Trophoblast cell (in vitro differentiated cells and primary cell): ENCODE results near the gene GARNL3.

ENCODE experiments used
- DNase-seq, 2 donors: peaks; one replicate each; pipeline ENCODE4 v3.0.0-alpha.2; 2016
- H2AFZ ChIP-seq: 2 replicates; pipeline ENCODE4 v1.6.1; 2013; ENCODE audit warnings: low read length, moderate library complexity, mild to moderate bottlenecking; ENCODE audit not compliant: insufficient read depth, poor library complexity
- H2AK5ac ChIP-seq: 2 replicates; pipeline ENCODE4 v1.6.1; 2013; ENCODE audit warnings: mild to moderate bottlenecking, low read length
- H2BK120ac ChIP-seq: 2 replicates; pipeline ENCODE4 v1.6.1; 2013; ENCODE audit warnings: low read length, mild to moderate bottlenecking, moderate library complexity; ENCODE audit not compliant: insufficient read depth, poor library complexity
- H2BK12ac ChIP-seq: 2 replicates; pipeline ENCODE4 v1.6.1; 2013; ENCODE audit warnings: mild to moderate bottlenecking, low read length, moderate library complexity
- H2BK5ac ChIP-seq: 2 replicates; pipeline ENCODE4 v1.6.1; 2013; ENCODE audit warnings: low read length, low read depth, moderate library complexity, mild to moderate bottlenecking; ENCODE audit not compliant: poor library complexity
- H3K14ac ChIP-seq: 2 replicates; pipeline ENCODE4 v1.6.1; 2013; ENCODE audit warnings: mild to moderate bottlenecking, low read length
- H3K18ac ChIP-seq: 2 replicates; pipeline ENCODE4 v1.6.1; 2013; ENCODE audit warnings: mild to moderate bottlenecking, low read length
- H3K23ac ChIP-seq: 2 replicates; pipeline ENCODE4 v1.6.1; 2013; ENCODE audit warnings: low read length
- H3K27ac ChIP-seq: 2 replicates; pipeline ENCODE4 v1.5.1; 2013; ENCODE audit warnings: low read depth, mild to moderate bottlenecking, inconsistent platforms, low read length, moderate library complexity
- H3K27me3 ChIP-seq: 2 replicates; pipeline ENCODE4 v1.6.1; 2013; ENCODE audit warnings: inconsistent platforms, mild to moderate bottlenecking, low read length, moderate library complexity; ENCODE audit not compliant: insufficient read depth
- H3K36me3 ChIP-seq, 2 experiments: 1 replicate in 1 of 2; 2 replicates in 1 of 2; pipeline ENCODE4 v1.6.1; 2013; ENCODE audit warnings: low read length in 2 of 2, mild to moderate bottlenecking in 2 of 2, moderate library complexity in 1 of 2; ENCODE audit not compliant: insufficient read depth in 2 of 2, control insufficient read depth in 1 of 2
- H3K4ac ChIP-seq: 2 replicates; pipeline ENCODE4 v1.6.1; 2013; ENCODE audit warnings: low read depth, mild to moderate bottlenecking, low read length, moderate library complexity
- H3K4me1 ChIP-seq, 2 experiments: 1 replicate in 1 of 2; 2 replicates in 1 of 2; pipeline ENCODE4 v1.6.1; 2013; ENCODE audit warnings: low read length in 2 of 2, mild to moderate bottlenecking in 2 of 2, moderate library complexity in 1 of 2; ENCODE audit not compliant: insufficient read depth in 2 of 2, control insufficient read depth in 1 of 2
- H3K4me2 ChIP-seq: 2 replicates; pipeline ENCODE4 v1.6.1; 2013; ENCODE audit warnings: inconsistent platforms, mild to moderate bottlenecking, low read length, moderate library complexity
- H3K4me3 ChIP-seq: 2 replicates; pipeline ENCODE4 v1.5.1; 2013; ENCODE audit warnings: mild to moderate bottlenecking, low read depth, low read length, inconsistent platforms
- H3K79me1 ChIP-seq: one replicate; pipeline ENCODE4 v1.6.1; 2013; ENCODE audit warnings: low read length
- H3K79me2 ChIP-seq: 2 replicates; pipeline ENCODE4 v1.6.1; 2013; ENCODE audit warnings: low read length, mild to moderate bottlenecking; ENCODE audit not compliant: control insufficient read depth, insufficient read depth, poor library complexity
- H3K9ac ChIP-seq: 2 replicates; pipeline ENCODE4 v1.6.1; 2013; ENCODE audit warnings: mild to moderate bottlenecking, low read length
- H3K9me3 ChIP-seq: 2 replicates; pipeline ENCODE4 v1.6.1; 2013; ENCODE audit warnings: low read depth, mild to moderate bottlenecking, control low read depth, inconsistent platforms, low read length; ENCODE audit not compliant: insufficient read depth
- H4K12ac ChIP-seq: 2 replicates; pipeline ENCODE4 v1.6.1; 2013; ENCODE audit warnings: low read depth, mild to moderate bottlenecking, low read length, moderate library complexity
- H4K8ac ChIP-seq: 2 replicates; pipeline ENCODE4 v1.6.1; 2013; ENCODE audit warnings: low read depth, mild to moderate bottlenecking, low read length, moderate library complexity
- H4K91ac ChIP-seq: one replicate; pipeline ENCODE4 v1.6.1; 2013; ENCODE audit warnings: low read depth, mild to moderate bottlenecking, low read length, moderate library complexity
- WGBS: extraction: QIAGEN DNeasy Blood & Tissue Kit; methylation state at CpG from one replicate; pipeline ENCODE4 v1.1.7; 2013; ENCODE audit warnings: missing lambda C conversion rate; ENCODE audit not compliant: insufficient read length, insufficient coverage; ENCODE audit errors: extremely low coverage; 5-methylcytosine and 5-hydroxymethylcytosine counted together

The GARNL3 gene

DNA sequence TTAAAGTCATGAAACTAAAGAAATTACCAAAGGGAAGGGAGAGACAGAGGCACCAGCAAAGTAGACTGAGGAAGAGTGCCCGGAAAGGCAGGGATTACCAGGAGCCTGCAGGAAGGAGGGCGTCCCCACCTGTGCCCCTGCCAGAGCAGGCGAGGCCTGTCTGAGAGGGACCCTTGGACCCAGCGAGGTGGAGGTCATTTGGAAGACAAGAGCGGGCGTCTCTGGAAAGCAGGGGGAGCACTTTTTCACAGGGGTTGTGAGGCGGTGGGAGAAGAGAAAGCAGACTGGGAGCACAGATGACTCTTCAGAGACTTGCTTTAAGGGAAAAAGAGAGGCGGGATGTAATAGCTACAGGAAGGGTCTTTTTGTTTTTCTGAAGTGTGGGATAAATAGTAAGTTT is 104.9 kb downstream of the GARNL3 start:
- no peaks in the 10 kb centered on the region for H3K4me1 ChIP-seq
- H2BK12ac ChIP-seq = no peak overlapping the region
- no peak overlapping the region for H2AK5ac ChIP-seq
- no peak overlapping the region for H3K27ac ChIP-seq
- H4K91ac ChIP-seq = no peak overlapping the region
- H3K4me3 ChIP-seq = no peak overlapping the region
- H3K4ac ChIP-seq = no peak overlapping the region
- no peak overlapping the region for H3K4me2 ChIP-seq
- DNase-seq = no peak
- no peaks in the 10 kb centered on the region for H3K36me3 ChIP-seq
- H3K27me3 ChIP-seq = no peaks in the 10 kb centered on the region
- no peak overlapping the region for H3K23ac ChIP-seq
- H2AFZ ChIP-seq = no peak overlapping the region
- no peak overlapping the region for H3K9ac ChIP-seq
- no peaks in the 10 kb centered on the region for H3K79me1 ChIP-seq
- no peak overlapping the region for H3K18ac ChIP-seq
- H3K14ac ChIP-seq = no peak overlapping the region
- H2BK5ac ChIP-seq = no peak overlapping the region
- no peak overlapping the region for H4K12ac ChIP-seq
- no CpG with 5 or more reads among the region's 8 CpGs for WGBS
- no peaks in the 10 kb centered on the region for H3K9me3 ChIP-seq
- H4K8ac ChIP-seq = no peak overlapping the region
- no peaks in the 10 kb centered on the region for H3K79me2 ChIP-seq
- H2BK120ac ChIP-seq = no peak overlapping the region

GRCh38 chr9:127370147-127370579 is 105.6 kb downstream of the GARNL3 start:
- Histone ChIP-seq H2AFZ (no peak overlapping the region), H2BK120ac (no peak overlapping the region), H3K79me1 (no peaks in the 10 kb centered on the region), H4K91ac (no peak overlapping the region), H3K4me1 (no peaks in the 10 kb centered on the region), H3K27ac (no peak overlapping the region), H3K4me3 (no peak overlapping the region), H3K79me2 (no peaks in the 10 kb centered on the region), H3K4me2 (no peak overlapping the region), H4K12ac (no peak overlapping the region), H3K4ac (no peak overlapping the region), H3K36me3 (no peaks in the 10 kb centered on the region), H3K18ac (no peak overlapping the region), H3K14ac (no peak overlapping the region), H3K23ac (no peak overlapping the region), H2BK12ac (no peak overlapping the region), H4K8ac (no peak overlapping the region), H3K9ac (no peak overlapping the region), H2BK5ac (no peak overlapping the region), H2AK5ac (no peak overlapping the region), H3K27me3 (no peaks in the 10 kb centered on the region), H3K9me3 (no peaks in the 10 kb centered on the region)
- no CpG with 5 or more reads among the region's 7 CpGs for WGBS
- no peak for DNase-seq

- H3K23ac ChIP-seq = peak overlapping the region; percentile 3
- H4K91ac ChIP-seq = no peak overlapping the region
- no peak for DNase-seq
- no peak overlapping the region for H2AFZ ChIP-seq
- H3K79me1 ChIP-seq = no peaks in the 10 kb centered on the region
- no peaks in the 10 kb centered on the region for H3K4me1 ChIP-seq
- no peak overlapping the region for H3K18ac ChIP-seq
- H3K4me2 ChIP-seq = no peak overlapping the region
- no peak overlapping the region for H3K4ac ChIP-seq
- H2AK5ac ChIP-seq = no peak overlapping the region
- H3K27me3 ChIP-seq = no peaks in the 10 kb centered on the region
- no peak overlapping the region for H4K12ac ChIP-seq
- no peak overlapping the region for H2BK120ac ChIP-seq
- H3K4me3 ChIP-seq = no peak overlapping the region
- no peaks in the 10 kb centered on the region for H3K36me3 ChIP-seq
- no peaks in the 10 kb centered on the region for H3K79me2 ChIP-seq
- no peak overlapping the region for H3K27ac ChIP-seq
- H3K9me3 ChIP-seq = no peaks in the 10 kb centered on the region
- H2BK12ac ChIP-seq = no peak overlapping the region
- H3K14ac ChIP-seq = no peak overlapping the region
- no peak overlapping the region for H3K9ac ChIP-seq
- WGBS = no CpG with 5 or more reads among the region's 13 CpGs
- H4K8ac ChIP-seq = no peak overlapping the region
- H2BK5ac ChIP-seq = no peak overlapping the region
Observed at GRCh38 chr9:127370672-127371648, 106.4 kb downstream of the GARNL3 start.

DNA sequence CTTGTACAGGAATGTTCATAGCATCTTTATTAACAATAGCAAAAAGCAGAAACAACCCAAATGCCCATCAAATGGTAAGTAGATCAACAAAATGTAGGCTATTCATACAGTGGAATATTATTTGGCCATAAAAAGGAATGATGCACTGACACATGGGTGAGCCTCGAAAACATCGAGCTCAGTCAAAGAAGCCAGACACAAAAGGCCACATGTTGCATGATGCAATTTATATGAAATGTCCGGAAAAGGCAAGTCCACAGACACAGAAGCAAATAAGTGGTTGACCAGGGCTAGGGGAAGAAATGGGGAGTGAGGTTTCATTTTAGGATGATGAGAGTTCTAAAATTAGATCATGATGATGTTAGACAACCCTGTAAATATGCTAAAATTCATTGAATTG is 115.9 kb downstream of the GARNL3 start:
- no CpG with 5 or more reads among the region's 3 CpGs for WGBS
- H3K9me3 ChIP-seq = no peaks in the 10 kb centered on the region

More for the DNA sequence above, 115.9 kb downstream of the GARNL3 start:
- Histone ChIP-seq H3K4me1 (peaks cover 10% of the 10 kb centered on the region in 2 experiments), H3K4ac (no peak overlapping the region), H3K18ac (no peak overlapping the region), H3K23ac (no peak overlapping the region), H3K14ac (no peak overlapping the region), H3K9ac (no peak overlapping the region), H2BK5ac (no peak overlapping the region), H3K79me1 (peaks cover 8% of the 10 kb centered on the region), H4K91ac (no peak overlapping the region), H3K79me2 (no peaks in the 10 kb centered on the region), H3K4me2 (no peak overlapping the region), H2AFZ (no peak overlapping the region), H4K8ac (no peak overlapping the region), H2AK5ac (no peak overlapping the region), H3K27ac (no peak overlapping the region), H3K4me3 (no peak overlapping the region), H4K12ac (no peak overlapping the region), H3K27me3 (no peaks in the 10 kb centered on the region), H2BK12ac (no peak overlapping the region), H3K36me3 (no peaks in the 10 kb centered on the region), H2BK120ac (no peak overlapping the region)
- no peak for DNase-seq
